Measurements from ENCODE around the gene PSME4. TPM values are rescaled to one million over a fixed set of nuclear protein-coding genes. Genes with fewer than 3 reads are reported as not detected.

The PSME4 gene
- total RNA-seq, 4 donors from 2014 or later = 39.1 to 66.1 (median 48.5) TPM

GRCh38 chr2:53821810-53822209, 149.0 kb downstream of the PSME4 start:
- Histone ChIP-seq H3K36me3 (peaks cover 24% of the 10 kb centered on the region), H3K27me3 (no peaks in the 10 kb centered on the region), H3K9me3 (no peaks in the 10 kb centered on the region), H3K27ac (no peak overlapping the region), H3K4me1 (peaks cover 15% of the 10 kb centered on the region), H3K4me3 (no peak overlapping the region)
- WGBS = 92% methylated on average over 6 of the region's 6 CpGs
- no peak for TF ChIP-seq POLR2AphosphoS5 (IDR thresholded peaks at IDR 0.05)
- DNase-seq (ENCODE audit: low spot score in 2 of 2) = no peak

GRCh38 chr2:53820711-53821110, 150.1 kb downstream of the PSME4 start:
- TF ChIP-seq EP300 (IDR thresholded peaks at IDR 0.05) = no peak
- TF ChIP-seq POLR2A (IDR thresholded peaks at IDR 0.05) = no peak
- no peak for TF ChIP-seq POLR2AphosphoS5 (IDR thresholded peaks at IDR 0.05)
- TF ChIP-seq, protein P1, sequence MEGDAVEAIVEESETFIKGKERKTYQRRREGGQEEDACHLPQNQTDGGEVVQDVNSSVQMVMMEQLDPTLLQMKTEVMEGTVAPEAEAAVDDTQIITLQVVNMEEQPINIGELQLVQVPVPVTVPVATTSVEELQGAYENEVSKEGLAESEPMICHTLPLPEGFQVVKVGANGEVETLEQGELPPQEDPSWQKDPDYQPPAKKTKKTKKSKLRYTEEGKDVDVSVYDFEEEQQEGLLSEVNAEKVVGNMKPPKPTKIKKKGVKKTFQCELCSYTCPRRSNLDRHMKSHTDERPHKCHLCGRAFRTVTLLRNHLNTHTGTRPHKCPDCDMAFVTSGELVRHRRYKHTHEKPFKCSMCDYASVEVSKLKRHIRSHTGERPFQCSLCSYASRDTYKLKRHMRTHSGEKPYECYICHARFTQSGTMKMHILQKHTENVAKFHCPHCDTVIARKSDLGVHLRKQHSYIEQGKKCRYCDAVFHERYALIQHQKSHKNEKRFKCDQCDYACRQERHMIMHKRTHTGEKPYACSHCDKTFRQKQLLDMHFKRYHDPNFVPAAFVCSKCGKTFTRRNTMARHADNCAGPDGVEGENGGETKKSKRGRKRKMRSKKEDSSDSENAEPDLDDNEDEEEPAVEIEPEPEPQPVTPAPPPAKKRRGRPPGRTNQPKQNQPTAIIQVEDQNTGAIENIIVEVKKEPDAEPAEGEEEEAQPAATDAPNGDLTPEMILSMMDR (IDR thresholded peaks at IDR 0.05) = no peak
- Histone ChIP-seq H3K36me3 (peaks cover 33% of the 10 kb centered on the region), H3K27ac (no peak overlapping the region), H3K4me3 (no peak overlapping the region), H3K27me3 (no peaks in the 10 kb centered on the region), H3K9me3 (no peaks in the 10 kb centered on the region), H3K4me1 (peaks cover 4% of the 10 kb centered on the region)
- WGBS = 77% methylated on average over 4 of the region's 4 CpGs
- DNase-seq (ENCODE audit: low spot score in 2 of 2) = no peak

DNA sequence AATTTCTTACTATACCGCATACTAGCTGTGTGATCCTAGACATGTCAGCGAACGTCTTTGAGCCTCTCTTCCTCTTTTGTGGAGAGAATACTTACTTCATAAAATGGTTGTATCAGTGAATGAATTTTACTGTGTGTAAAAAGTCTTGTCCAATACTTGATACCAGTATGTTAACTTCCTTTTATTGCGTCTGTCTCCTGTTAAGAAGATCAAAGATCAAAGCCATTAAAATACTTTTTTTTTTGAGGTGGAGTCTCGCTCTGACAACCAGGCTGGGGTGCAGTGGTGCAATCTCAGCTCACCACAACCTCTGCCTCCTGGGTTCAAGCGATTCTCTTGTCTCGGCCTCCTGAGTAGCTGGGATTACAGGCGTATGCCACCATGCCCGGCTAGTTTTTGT, 150.7 kb downstream of the PSME4 start:
- no peak overlapping the region for H3K4me3 ChIP-seq
- no peak for DNase-seq (ENCODE audit: low spot score in 2 of 2)
- no peaks in the 10 kb centered on the region for H3K9me3 ChIP-seq
- no peak overlapping the region for H3K27ac ChIP-seq
- H3K36me3 ChIP-seq = peaks cover 38% of the 10 kb centered on the region
- 88% methylated on average over 9 of the region's 9 CpGs for WGBS
- no peak for TF ChIP-seq POLR2A (IDR thresholded peaks at IDR 0.05)
- no peak for TF ChIP-seq EP300 (IDR thresholded peaks at IDR 0.05)
- TF ChIP-seq POLR2AphosphoS5 (IDR thresholded peaks at IDR 0.05) = no peak
- TF ChIP-seq, protein P1 (IDR thresholded peaks at IDR 0.05) = no peak
- no peaks in the 10 kb centered on the region for H3K27me3 ChIP-seq
- H3K4me1 ChIP-seq = no peaks in the 10 kb centered on the region

GRCh38 chr2:53819634-53820033, 151.2 kb downstream of the PSME4 start:
- H3K27ac ChIP-seq = no peak overlapping the region
- no peak overlapping the region for H3K4me3 ChIP-seq
- H3K36me3 ChIP-seq = peaks cover 43% of the 10 kb centered on the region
- TF ChIP-seq POLR2A (IDR thresholded peaks at IDR 0.05) (no peak), POLR2AphosphoS5 (IDR thresholded peaks at IDR 0.05) (no peak), EP300 (IDR thresholded peaks at IDR 0.05) (no peak)
- TF ChIP-seq, protein P1 (IDR thresholded peaks at IDR 0.05) = no peak
- WGBS = 67% methylated on average over 4 of the region's 4 CpGs
- no peaks in the 10 kb centered on the region for H3K27me3 ChIP-seq
- no peaks in the 10 kb centered on the region for H3K9me3 ChIP-seq
- no peaks in the 10 kb centered on the region for H3K4me1 ChIP-seq
- DNase-seq (ENCODE audit: low spot score in 2 of 2) = no peak

DNA sequence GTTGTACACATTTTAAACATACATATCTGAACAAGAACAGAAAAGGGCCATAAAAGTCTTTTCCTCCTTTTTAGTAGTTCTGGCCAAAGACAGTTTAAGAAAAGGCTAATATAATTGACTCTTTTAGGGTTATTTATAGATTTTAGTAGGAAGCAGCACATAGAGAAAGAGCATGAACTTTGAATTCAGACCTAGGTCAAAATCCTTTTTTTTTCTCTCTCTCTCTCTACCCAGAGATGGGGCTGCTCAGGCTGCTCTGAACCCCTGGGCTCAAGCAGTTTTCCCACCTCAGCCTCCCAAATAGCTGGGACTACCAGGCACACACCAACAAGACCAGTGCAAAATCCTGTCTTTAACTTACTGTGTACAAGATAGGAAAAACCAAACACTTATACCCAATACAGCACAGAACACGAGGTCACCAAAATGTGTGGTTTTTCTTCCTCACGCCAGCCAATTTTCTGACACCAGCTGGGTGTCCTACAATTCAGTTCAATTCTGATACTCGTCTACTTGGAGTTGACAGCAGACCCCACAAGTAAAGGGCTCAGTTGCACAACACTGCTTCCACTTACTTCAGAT, 151.8 kb downstream of the PSME4 start:
- no peak for DNase-seq (ENCODE audit: low spot score in 2 of 2)
- WGBS = 80% methylated on average over 3 of the region's 3 CpGs
- H3K27me3 ChIP-seq = no peaks in the 10 kb centered on the region
- no peak for TF ChIP-seq POLR2AphosphoS5 (IDR thresholded peaks at IDR 0.05)
- H3K4me3 ChIP-seq = no peak overlapping the region
- no peaks in the 10 kb centered on the region for H3K4me1 ChIP-seq
- peaks cover 47% of the 10 kb centered on the region for H3K36me3 ChIP-seq
- no peak overlapping the region for H3K27ac ChIP-seq
- no peaks in the 10 kb centered on the region for H3K9me3 ChIP-seq

Other genes with a start within 250 kb of the PSME4 start
- 1 to 10 TPM; 1.4 to 6.4 (median 3.0) TPM for gene CHAC2, start 203.2 kb downstream of the PSME4 start, total RNA-seq
- gene ASB3, start 184.0 kb downstream of the PSME4 start, total RNA-seq = 10 to 100 TPM in 3 of 4 donors, 1 to 10 TPM in 1; 9.8 to 28.8 (median 12.6) TPM
- 10 to 100 TPM; 30.9 to 86.1 (median 36.5) TPM for gene ERLEC1, start 183.9 kb downstream of the PSME4 start, total RNA-seq
- gene GPR75, start 111.0 kb downstream of the PSME4 start, total RNA-seq = 1 to 10 TPM; 4.5 to 6.7 (median 5.0) TPM
- 10 to 100 TPM in 3 of 4 donors, 1 to 10 TPM in 1; 9.1 to 20.2 (median 14.2) TPM for gene ACYP2, start 144.6 kb upstream of the PSME4 start, total RNA-seq

All from suprapubic skin (tissue), 4 donors.